HG02852 (cell line): ENCODE measurements around the gene IL18R1.

Experiments used
- ATAC-seq: cut with Tn5 transposase; IDR thresholded peaks from one replicate; pipeline ENCODE4 v1.9.1; 2021; ENCODE audit warnings: mild to moderate bottlenecking, moderate library complexity; ENCODE audit not compliant: unreplicated experiment

The IL18R1 gene

GRCh38 chr2:102386867-102387541 lies 31.4 kb downstream of the IL18R1 start:
- ATAC-seq: no peak

- peak; percentile 61 for ATAC-seq
Observed at GRCh38 chr2:102387763-102388546, 32.4 kb downstream of the IL18R1 start.

DNA sequence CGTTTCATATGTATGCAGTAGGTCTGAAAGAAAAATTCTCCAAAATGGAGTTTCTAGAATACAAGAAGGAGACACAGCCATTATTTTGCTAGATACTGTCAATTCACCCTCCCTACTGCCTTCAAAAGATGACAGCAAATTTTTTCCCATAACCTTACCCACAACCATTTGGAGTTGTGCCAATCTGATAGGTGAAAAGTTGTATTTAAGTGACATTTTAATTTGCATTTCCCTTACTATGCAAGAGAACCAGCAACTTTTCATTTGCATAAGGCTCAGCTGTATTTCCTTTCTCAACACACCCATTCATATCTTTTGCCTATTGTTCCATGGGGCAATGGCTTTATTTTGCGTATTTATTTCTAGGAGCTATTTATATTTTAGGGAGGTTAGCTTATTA lies 36.0 kb downstream of the IL18R1 start:
- no peak for ATAC-seq

- ATAC-seq: no peak
Observed at GRCh38 chr2:102392096-102392495, 36.5 kb downstream of the IL18R1 start.

DNA sequence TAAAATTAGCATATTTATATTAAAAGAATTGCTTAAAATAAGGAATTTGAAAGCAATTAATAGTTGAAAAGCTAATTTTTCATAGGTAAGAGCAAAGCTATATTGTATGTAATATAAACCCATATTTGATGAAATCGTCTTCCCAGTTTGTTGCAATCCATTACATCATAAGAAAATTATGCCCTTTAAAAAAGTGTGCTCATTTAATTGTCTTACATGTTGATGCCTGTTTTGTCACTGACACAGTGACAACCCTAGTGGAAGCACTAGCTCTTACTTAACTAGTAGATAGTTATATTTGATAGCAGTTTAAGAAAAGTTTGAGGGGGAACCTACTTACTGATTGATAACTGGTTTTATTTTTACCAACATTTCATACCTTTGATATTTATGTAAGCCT lies 37.3 kb downstream of the IL18R1 start:
- ATAC-seq: no peak

DNA sequence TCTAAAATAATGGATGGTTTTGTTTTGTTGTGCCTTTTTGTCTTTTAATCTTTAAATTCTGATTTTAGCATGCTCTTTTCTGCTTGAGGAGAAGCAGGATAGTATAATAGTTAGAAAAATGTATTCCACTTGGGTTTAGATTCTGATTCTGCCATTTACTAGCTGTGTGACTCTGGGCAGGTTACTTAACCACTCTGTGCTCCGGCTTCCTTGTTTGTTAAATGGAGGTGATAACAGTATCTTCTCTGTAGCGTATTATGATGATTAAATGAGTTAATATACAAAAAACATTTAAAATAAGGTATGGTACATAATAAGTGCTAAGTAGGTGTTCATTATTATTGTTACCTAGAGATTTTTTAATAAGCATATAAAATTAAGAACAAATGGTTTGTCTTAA lies 40.4 kb downstream of the IL18R1 start:
- ATAC-seq: no peak

- ATAC-seq: no peak
Observed at GRCh38 chr2:102397209-102397608, 41.6 kb downstream of the IL18R1 start.

DNA sequence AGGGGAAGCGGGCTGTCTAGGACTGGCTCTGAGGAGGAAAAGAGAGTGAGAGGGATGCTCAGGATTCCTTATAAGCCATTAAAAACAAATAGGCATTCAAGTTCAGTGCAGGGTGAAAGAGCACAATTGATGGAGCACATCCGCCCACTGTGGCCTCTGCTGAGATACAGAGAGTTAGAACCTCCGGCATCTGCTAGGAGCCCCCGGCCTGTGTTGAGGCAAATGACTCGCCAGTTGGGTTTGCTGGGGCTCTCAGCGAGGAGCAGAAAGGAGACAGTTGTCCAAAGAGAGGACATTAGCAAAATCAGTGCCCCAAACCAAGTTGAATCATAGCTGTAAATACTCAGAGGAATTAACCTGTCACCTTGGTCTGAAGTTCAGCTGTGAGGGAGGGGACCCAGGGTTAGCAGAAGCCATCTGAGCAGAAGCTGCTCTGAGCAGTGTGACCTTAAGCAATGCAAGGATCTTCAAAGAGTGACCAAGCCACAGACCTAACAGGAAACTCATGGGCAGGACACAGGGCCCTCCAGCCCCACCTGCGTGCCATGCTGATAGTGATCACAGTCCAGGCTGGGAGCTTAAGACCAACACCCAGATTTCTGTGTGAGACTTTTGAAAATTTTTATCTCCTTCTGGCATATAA lies 44.0 kb downstream of the IL18R1 start:
- ATAC-seq: no peak

- no peak for ATAC-seq
Observed at GRCh38 chr2:102401456-102401855, 45.9 kb downstream of the IL18R1 start.

DNA sequence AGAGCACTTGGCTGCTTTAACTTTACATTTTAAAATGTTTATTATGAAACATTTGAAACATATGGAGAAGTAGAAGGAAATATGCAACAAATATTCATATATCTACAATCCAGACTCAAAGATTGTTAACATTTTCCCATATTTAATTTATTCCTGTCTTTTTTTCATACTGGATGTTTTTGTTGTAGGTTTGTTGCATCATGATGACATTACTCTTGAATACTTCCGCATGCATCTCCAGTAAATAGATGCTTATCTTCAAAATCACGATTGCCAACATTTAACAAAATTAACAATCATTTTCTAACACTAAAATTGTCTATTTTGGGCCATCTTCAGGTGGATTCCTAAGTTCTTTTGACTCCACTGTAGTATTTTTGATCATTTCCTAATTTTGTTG lies 46.3 kb downstream of the IL18R1 start:
- no peak for ATAC-seq

GRCh38 chr2:102410952-102411351 lies 55.4 kb downstream of the IL18R1 start:
- no peak for ATAC-seq

DNA sequence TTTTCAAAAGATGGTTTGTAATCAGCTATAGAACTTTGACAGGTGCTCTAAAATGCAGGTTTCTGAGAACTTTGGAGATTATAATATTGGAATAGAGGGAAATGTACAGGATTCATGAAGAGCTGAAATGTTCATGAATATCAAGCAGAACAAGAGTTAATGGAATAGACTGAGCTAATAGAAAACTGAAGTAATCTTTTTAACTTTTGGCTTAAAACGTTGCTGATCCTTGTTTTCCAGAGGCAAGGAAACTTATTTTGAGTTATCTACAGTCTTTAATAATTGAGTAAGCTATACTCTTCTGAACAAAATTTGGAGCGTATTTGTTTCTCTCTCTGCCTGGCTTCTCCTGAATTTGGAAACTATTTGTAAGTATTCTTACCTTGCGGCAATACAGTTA lies 56.6 kb downstream of the IL18R1 start:
- no peak for ATAC-seq

GRCh38 chr2:102417946-102418345 lies 62.4 kb downstream of the IL18R1 start:
- ATAC-seq: peak; percentile 45

DNA sequence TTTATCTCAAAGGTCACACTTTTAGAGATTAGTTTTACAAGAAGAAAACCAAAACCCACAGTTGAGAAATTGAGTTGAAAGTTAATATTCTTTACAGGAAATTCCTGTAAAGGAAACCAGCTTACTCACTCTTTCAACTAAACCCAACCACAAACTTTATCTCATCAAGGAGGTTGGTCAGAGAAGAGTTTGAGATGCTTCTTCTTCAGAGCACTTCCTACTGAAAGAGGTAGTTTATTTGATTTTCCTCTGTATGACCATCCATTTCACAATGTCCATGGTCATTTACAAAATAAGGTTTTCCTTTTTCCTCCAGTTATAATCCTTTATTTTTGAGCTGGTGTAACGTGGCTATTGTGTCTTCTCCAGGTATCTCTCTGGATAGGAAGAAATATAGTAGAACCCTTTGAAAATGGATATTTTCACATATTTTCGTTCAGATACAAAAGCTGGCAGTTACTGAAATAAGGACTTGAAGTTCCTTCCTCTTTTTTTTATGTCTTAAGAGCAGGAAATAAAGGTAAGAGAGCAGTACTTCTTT lies 62.9 kb downstream of the IL18R1 start:
- ATAC-seq: peak; percentile 90

DNA sequence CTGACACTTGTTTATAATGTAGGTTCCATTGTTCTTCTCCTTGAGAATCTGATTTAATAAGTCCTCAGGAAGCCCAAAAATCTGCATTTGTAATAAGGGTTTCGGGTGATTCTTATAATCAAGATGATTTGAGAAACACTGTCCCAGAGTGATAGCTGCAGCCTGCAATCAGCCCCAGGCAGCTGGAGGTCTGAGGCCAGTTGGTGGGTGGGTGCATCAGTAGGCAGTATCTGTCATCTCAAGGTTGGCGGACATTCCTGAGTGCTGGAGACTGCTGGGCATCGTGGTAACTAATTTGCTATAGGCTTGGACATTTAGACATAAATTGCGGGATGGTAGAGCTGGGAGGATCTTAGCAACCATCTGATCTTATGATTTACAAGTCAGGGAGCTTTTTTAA lies 64.7 kb downstream of the IL18R1 start:
- no peak for ATAC-seq

GRCh38 chr2:102421890-102422759 lies 66.5 kb downstream of the IL18R1 start:
- ATAC-seq: no peak

DNA sequence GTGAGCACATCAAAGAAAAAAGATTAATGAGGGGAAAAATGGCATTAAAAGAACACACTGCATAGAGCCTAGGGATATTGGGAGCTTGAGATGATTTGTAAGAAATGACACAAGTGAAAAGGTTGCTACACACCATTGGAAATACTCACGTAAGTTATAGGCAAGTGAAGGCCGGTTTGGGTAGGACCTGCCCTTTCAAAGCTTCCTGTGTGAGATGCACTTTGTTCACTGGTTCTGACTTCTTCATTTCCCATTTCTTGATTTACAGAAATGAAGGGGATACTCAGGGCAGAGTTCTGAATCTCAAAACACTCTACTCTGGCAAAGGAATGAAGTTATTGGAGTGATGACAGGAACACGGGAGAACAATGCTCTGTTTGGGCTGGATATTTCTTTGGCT lies 67.3 kb downstream of the IL18R1 start, which contains the start of gene IL18RAP:
IL18RAP (plus strand) TSS at position 251 of the 400 bp plus-strand sequence; CDS start at position 369, 118 bp downstream.
- no peak for ATAC-seq

DNA sequence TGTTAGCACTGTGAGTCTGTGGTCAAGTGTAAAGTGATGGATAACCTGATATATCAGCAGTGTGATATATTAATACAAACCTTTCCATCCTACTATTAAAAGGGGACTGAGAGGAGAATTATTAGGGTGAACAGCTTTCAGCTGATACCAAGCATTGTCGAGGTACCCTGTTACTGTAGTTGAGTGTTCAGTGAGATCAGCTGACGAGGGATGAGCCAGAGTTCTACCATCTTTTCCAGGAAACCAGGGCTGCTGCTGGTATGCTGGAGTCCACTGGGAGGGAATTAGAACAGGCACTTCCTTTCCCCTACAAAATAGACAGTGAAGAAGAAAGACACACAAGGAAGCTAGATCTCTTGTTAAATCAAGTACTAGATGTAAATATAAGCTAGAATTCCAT lies 67.8 kb downstream of the IL18R1 start:
- ATAC-seq: no peak

DNA sequence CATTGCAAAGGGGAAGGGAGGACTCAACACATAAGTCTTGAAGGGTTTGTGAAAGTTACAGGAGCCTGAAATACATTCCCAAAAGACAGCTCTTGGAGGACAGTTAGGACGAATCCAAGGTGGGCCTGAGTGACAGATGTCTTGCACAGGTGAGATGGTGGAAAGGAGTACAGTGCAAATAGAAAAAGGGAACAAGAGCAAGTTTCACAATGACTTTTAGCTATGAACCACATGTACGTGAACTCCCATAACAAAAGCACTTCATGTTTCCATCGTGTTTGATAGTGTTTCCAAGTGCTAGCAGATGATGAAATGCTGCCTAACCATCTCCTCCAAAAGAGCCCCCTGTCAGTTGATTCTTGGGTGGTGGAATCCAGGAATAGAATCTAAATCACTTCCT lies 69.2 kb downstream of the IL18R1 start:
- peak; percentile 94 for ATAC-seq

- no peak for ATAC-seq
Observed at GRCh38 chr2:102425441-102426132, 70.0 kb downstream of the IL18R1 start.
